HCT116 (cell line): ENCODE data around the gene TTYH2.

Experiments used
- CEBPB ChIP-seq: IDR thresholded peaks from 2 replicates; pipeline ENCODE4 v1.6.1; 2012; ENCODE audit warnings: low read depth
- CTCF ChIP-seq, 3 experiments: fragments of 200-600 bp in 1 of 3; sonication (generic) in 1 of 3; IDR thresholded peaks in 2 of 3; conservative IDR thresholded peaks in 1 of 3; 2 replicates each; pipeline ENCODE4 v1.5.1; 2012 to 2017; ENCODE audit warnings: low read depth in 2 of 3, low read length in 2 of 3, antibody characterized with exemption in 1 of 3, borderline replicate concordance in 1 of 3, control low read depth in 1 of 3, mild to moderate bottlenecking in 1 of 3, mixed read lengths in 1 of 3, mixed run types in 1 of 3, moderate library complexity in 1 of 3; ENCODE audit not compliant: insufficient read depth in 1 of 3
- EGR1 ChIP-seq: IDR thresholded peaks from 2 replicates; pipeline ENCODE4 v1.6.1; 2012; ENCODE audit warnings: low read depth
- ELF1 ChIP-seq: IDR thresholded peaks from 2 replicates; pipeline ENCODE4 v1.6.1; 2012; ENCODE audit warnings: low read depth, borderline replicate concordance
- EZH2 ChIP-seq: fragments of 200-600 bp; sonication (generic); IDR thresholded peaks from 2 replicates; pipeline ENCODE4 v1.6.1; 2017; ENCODE audit warnings: antibody characterized with exemption, mixed run types
- EZH2phosphoT487 ChIP-seq: fragments of 200-600 bp; IDR thresholded peaks from 2 replicates; pipeline ENCODE4 v1.6.1; 2018; ENCODE audit warnings: antibody characterized with exemption, borderline replicate concordance
- MAX ChIP-seq: IDR thresholded peaks from 2 replicates; pipeline ENCODE4 v1.6.1; 2012
- POLR2A ChIP-seq: IDR thresholded peaks from 2 replicates; pipeline ENCODE4 v1.7.0; 2011; ENCODE audit warnings: borderline replicate concordance; ENCODE audit not compliant: insufficient read depth, insufficient read length; ENCODE audit errors: extremely low read depth
- RAD21 ChIP-seq: IDR thresholded peaks from 2 replicates; pipeline ENCODE4 v1.6.1; 2012; ENCODE audit warnings: low read depth, mild to moderate bottlenecking
- REST ChIP-seq: IDR thresholded peaks from 2 replicates; pipeline ENCODE4 v1.6.1; 2012; ENCODE audit warnings: low read depth
- ZBTB33 ChIP-seq: IDR thresholded peaks from 2 replicates; pipeline ENCODE4 v1.6.1; 2011; ENCODE audit warnings: mild to moderate bottlenecking, low read length, moderate library complexity; ENCODE audit not compliant: insufficient replicate concordance; ENCODE audit errors: extremely low read depth
- ZNF274 ChIP-seq: fragments of 200-500 bp; sonication (Bioruptor generic); IDR thresholded peaks from 2 replicates; pipeline ENCODE4 v1.6.1; 2014; ENCODE audit warnings: mild to moderate bottlenecking, low read depth, low read length, inconsistent platforms

- TF ChIP-seq REST (no peak), CTCF (IDR thresholded peaks at IDR 0.05 in 2 of 3, conservative IDR thresholded peaks at IDR 0.05 in 1 of 3; ENCODE audit: borderline replicate concordance in 1 of 3, insufficient read depth in 1 of 3, low read depth in 2 of 3, low read length in 2 of 3) (no peak), POLR2A (no peak), EZH2 (no peak), CEBPB (no peak), ZBTB33 (no peak), EGR1 (no peak), EZH2phosphoT487 (no peak), MAX (no peak), ELF1 (no peak), RAD21 (no peak), ZNF274 (no peak)
Measured at GRCh38 chr17:74233937-74234336, 20.6 kb downstream of the TTYH2 start.
